ENCODE measurements around the gene AOC1.
A peak's percentile ranks its signal among the peaks of the same experiment; 100 is the strongest.
"Not testable (repeated sequence)": the region's sequence is repeated elsewhere in the genome, so short reads cannot be mapped to it uniquely, and the experiment has no call there.

Gene AOC1

DNA sequence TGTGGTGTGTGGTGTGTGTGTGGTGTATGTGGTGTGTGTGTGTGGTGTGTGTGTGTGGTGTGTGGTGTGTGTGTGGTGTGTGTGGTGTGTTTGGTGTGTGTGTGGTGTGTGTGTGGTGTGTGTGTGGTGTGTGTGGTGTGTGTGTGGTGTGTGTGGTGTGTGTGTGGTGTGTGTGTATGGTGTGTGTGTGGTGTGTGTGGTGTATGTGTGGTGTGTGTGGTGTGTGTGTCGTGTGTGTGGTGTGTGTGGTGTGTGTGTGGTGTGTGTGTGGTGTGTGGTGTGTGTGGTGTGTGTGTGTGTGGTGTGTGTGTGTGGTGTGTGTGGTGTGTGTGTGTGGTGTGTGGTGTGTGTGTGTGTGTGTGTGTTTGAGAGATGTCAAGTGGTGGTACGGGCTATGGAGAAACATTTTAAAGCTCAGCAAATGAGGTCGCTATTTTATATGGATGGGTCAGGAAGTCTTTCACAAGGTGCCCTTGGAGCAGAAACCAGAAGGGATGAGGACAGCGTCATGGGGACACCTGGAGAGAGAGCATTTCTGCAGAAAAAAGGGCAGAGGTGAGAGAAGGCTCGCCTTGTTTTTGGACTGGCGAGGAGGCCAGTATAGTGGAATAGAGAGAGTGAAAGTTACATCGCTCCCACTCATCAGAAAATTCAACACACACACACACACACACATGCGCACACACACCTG is 58.1 kb downstream of the AOC1 start:
- H3K36me3 ChIP-seq (ENCODE audit: control insufficient read depth, insufficient read depth, low read length); H4K8ac ChIP-seq (ENCODE audit: low read depth, low read length); H2BK15ac ChIP-seq (replicated peaks; ENCODE audit: low read depth); H4K5ac ChIP-seq (ENCODE audit: low read length); H3K4me3 ChIP-seq (ENCODE audit: low read length); H3K79me1 ChIP-seq (ENCODE audit: low read length); H3K27me3 ChIP-seq (ENCODE audit: insufficient read depth, low read length, poor library complexity); H3K4ac ChIP-seq (ENCODE audit: low read depth, low read length); H3K23ac ChIP-seq (ENCODE audit: low read length); H3K9ac ChIP-seq (ENCODE audit: low read length); H3K56ac ChIP-seq (ENCODE audit: low read length); H3K79me2 ChIP-seq (ENCODE audit: control insufficient read depth, insufficient read depth, low read length); H2BK120ac ChIP-seq (ENCODE audit: low read depth, low read length); H2AK5ac ChIP-seq (ENCODE audit: low read length); H3K4me1 ChIP-seq (ENCODE audit: control insufficient read depth, low read depth, low read length); H3K18ac ChIP-seq (ENCODE audit: low read length); H3K27ac ChIP-seq (ENCODE audit: low read depth, low read length); H2BK5ac ChIP-seq (ENCODE audit: low read length); H3K4me2 ChIP-seq (ENCODE audit: low read length): not testable (repeated sequence)
- WGBS (ENCODE audit: extremely low coverage, insufficient coverage, low lambda C conversion rate) = no CpG with 5 or more reads among the region's 8 CpGs
- DNase-seq = peak; percentile 21

DNA sequence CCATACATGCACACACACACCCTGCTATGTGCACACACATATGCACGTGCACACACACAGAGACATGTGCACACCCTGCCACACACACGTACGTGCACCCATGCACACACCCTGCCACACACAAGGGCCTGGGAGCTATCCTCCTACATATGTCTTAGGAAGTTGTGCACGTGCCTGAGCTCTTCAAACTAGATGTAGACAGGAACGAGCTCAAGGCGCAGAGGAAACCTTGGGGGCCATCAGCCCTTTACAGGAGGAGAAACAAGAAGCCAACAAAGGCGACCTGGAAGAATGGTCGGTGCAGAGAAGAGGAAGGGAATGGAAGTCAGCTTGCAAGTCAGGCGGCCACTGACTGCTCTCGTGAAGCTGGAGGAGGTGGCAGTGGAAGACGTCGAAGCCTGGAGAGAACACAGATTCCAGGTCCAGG is 58.7 kb downstream of the AOC1 start:
- no peaks in the 10 kb centered on the region for H3K4me1 ChIP-seq (ENCODE audit: control insufficient read depth, low read depth, low read length)
- no peaks in the 10 kb centered on the region for H3K36me3 ChIP-seq (ENCODE audit: control insufficient read depth, insufficient read depth, low read length)
- no peaks in the 10 kb centered on the region for H3K79me1 ChIP-seq (ENCODE audit: low read length)
- H3K27me3 ChIP-seq (ENCODE audit: insufficient read depth, low read length, poor library complexity) = no peaks in the 10 kb centered on the region
- no peak overlapping the region for H3K4me3 ChIP-seq (ENCODE audit: low read length)
- no peak overlapping the region for H2BK5ac ChIP-seq (ENCODE audit: low read length)
- H3K9ac ChIP-seq (ENCODE audit: low read length) = no peak overlapping the region
- no peak overlapping the region for H3K4ac ChIP-seq (ENCODE audit: low read depth, low read length)
- H2AK5ac ChIP-seq (ENCODE audit: low read length) = no peak overlapping the region
- H3K18ac ChIP-seq (ENCODE audit: low read length) = no peak overlapping the region
- no peak overlapping the region for H3K23ac ChIP-seq (ENCODE audit: low read length)
- WGBS (ENCODE audit: extremely low coverage, insufficient coverage, low lambda C conversion rate) = no CpG with 5 or more reads among the region's 12 CpGs
- no peak overlapping the region for H4K5ac ChIP-seq (ENCODE audit: low read length)
- no peaks in the 10 kb centered on the region for H3K79me2 ChIP-seq (ENCODE audit: control insufficient read depth, insufficient read depth, low read length)
- no peak overlapping the region for H4K8ac ChIP-seq (ENCODE audit: low read depth, low read length)
- H3K4me2 ChIP-seq (ENCODE audit: low read length) = no peak overlapping the region
- no peak overlapping the region for H2BK15ac ChIP-seq (replicated peaks; ENCODE audit: low read depth)
- no peak overlapping the region for H3K56ac ChIP-seq (ENCODE audit: low read length)
- no peak overlapping the region for H2BK120ac ChIP-seq (ENCODE audit: low read depth, low read length)
- H3K27ac ChIP-seq (ENCODE audit: low read depth, low read length) = no peak overlapping the region
- no peak for DNase-seq

All from mesendoderm (in vitro differentiated cells).